ENCODE measurements around the gene RNF130. TPM values are rescaled to one million over a fixed set of nuclear protein-coding genes. Genes with fewer than 3 reads are reported as not detected.

Gene RNF130
- total RNA-seq, 1 donor: 21.7 TPM

- DNase-seq (ENCODE audit: low read depth): no peak
- H3K4me3 ChIP-seq (ENCODE audit: low read depth, low read length): no peak overlapping the region
- no peak for TF ChIP-seq CTCF (IDR thresholded peaks at IDR 0.05; ENCODE audit: insufficient read depth, low read length)
Observed at GRCh38 chr5:180079702-180080466, 8.3 kb upstream of the RNF130 start.

- no peak overlapping the region for H3K4me3 ChIP-seq (ENCODE audit: low read depth, low read length)
- no peak for TF ChIP-seq CTCF (IDR thresholded peaks at IDR 0.05; ENCODE audit: insufficient read depth, low read length)
- no peak for DNase-seq (ENCODE audit: low read depth)
Observed at GRCh38 chr5:180078348-180078747, 6.8 kb upstream of the RNF130 start.

- no peak overlapping the region for H3K4me3 ChIP-seq (ENCODE audit: low read depth, low read length)
- no peak for DNase-seq (ENCODE audit: low read depth)
- TF ChIP-seq CTCF (IDR thresholded peaks at IDR 0.05; ENCODE audit: insufficient read depth, low read length): no peak
Observed at GRCh38 chr5:180077594-180078284, 6.2 kb upstream of the RNF130 start.

GRCh38 chr5:180075703-180076102 is 4.1 kb upstream of the RNF130 start:
- TF ChIP-seq CTCF (IDR thresholded peaks at IDR 0.05; ENCODE audit: insufficient read depth, low read length): no peak
- DNase-seq (ENCODE audit: low read depth): no peak

GRCh38 chr5:180074462-180074861 is 2.9 kb upstream of the RNF130 start:
- DNase-seq (ENCODE audit: low read depth): no peak
- no peak overlapping the region for H3K4me3 ChIP-seq (ENCODE audit: low read depth, low read length)
- no peak for TF ChIP-seq CTCF (IDR thresholded peaks at IDR 0.05; ENCODE audit: insufficient read depth, low read length)

More at GRCh38 chr5:180075703-180076102, 4.1 kb upstream of the RNF130 start:
- H3K4me3 ChIP-seq (ENCODE audit: low read depth, low read length): no peak overlapping the region

GRCh38 chr5:180072556-180072955 is 997 bp upstream of the RNF130 start:
- no peak overlapping the region for H3K4me3 ChIP-seq (ENCODE audit: low read depth, low read length)
- no peak for DNase-seq (ENCODE audit: low read depth)
- no peak for TF ChIP-seq CTCF (IDR thresholded peaks at IDR 0.05; ENCODE audit: insufficient read depth, low read length)
